HG03571 (cell line): ENCODE data around the gene PLPPR1.

ENCODE experiments used
- ATAC-seq: cut with Tn5 transposase; IDR thresholded peaks from one replicate; pipeline ENCODE4 v1.9.1; 2021; ENCODE audit not compliant: unreplicated experiment

PLPPR1 gene

DNA sequence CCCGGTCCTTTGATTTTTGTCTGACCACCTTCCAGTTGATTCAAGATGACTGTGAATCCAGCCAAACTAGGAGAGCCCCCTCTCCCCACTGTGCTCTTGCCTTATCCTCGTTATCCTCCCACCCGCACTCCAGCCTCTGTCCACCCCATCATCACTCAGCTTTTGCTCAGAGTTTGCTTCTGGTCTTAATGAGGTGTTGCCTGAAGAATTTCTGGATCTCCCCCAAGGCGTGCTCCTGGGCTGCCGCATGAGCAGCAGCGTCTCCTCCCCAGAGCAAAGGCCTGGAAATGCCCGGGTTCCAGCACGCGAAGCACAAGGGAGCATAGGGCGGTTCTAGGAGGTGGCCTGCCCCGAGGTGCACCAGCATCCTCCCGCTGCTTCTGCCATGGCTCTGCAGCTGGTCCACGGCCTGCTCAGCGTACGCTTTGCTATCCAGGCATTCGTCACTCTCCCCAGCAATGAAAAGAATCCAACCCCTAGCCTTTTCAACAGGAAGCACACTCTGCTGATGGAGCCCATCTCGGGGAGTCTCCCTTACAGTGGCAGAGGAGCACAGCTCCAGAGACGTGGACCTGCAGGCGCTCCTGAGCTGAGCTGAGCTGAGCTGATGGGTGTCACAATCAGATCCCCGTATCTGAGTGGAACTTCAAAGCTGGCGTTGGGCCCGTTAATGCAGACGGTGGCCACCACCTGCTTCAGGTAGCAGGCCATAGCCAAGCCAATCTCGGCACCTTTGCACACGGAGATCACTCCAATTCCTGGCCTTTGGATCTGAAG, 305.6 kb downstream of the PLPPR1 start:
- ATAC-seq, result no peak

DNA sequence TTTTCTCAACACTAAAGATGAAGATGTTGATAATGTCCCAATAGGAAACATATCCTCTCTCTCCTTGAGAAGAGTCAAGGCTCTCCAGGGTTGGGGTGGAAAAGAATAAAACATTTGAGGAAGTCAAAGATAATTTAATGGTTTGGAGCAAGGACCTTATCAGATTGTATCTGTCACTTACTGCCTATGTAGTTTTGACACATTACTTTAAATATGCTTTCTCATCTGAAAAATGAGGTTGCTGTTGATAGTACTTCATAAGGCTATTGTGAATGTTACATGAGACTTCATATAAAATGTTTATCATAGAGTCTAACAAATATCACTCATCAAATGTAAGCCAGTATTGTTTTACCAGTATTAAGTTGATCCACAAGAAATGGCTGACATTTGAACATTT, 307.6 kb downstream of the PLPPR1 start:
- no peak for ATAC-seq

GRCh38 chr9:101337237-101337636, 308.7 kb downstream of the PLPPR1 start:
- no peak for ATAC-seq

DNA sequence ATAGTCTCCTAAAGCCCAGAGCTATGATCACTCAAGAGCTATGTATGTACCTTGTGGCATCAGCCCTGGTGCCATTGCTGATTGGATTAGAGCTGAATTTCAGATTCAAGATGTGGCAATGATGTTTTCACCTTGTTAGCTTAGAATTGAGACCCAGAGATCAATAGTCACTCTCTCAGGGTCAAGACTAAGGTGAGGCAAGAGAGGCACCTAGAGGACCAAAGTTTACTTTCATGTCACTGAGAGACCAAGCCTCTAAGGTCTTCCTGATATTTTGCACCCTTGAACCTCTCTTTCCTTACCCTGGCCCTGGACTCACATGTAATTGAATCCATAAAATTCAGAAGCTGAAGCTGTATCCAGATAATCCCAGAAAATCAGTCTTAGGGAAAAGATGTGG, 313.4 kb downstream of the PLPPR1 start:
- ATAC-seq, result no peak

DNA sequence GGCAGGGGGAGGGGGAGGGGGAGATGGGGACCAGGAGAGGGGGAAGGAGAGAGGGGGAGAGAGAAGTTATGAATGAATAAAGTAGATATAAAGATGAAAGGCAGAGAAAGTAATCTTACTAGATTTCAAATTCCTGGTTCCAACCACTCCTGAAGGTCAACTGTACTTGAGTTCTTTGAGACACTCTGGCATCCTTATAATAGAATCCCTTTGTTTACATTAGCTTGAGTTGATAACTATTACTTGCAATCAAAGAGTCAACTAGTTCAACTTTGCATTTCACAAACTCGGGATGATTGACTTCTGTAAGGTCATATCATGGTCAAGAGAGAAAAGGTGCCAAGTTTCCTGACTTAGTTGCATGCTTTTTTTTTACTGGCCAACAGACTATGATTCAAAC, 314.1 kb downstream of the PLPPR1 start:
- ATAC-seq, result no peak

DNA sequence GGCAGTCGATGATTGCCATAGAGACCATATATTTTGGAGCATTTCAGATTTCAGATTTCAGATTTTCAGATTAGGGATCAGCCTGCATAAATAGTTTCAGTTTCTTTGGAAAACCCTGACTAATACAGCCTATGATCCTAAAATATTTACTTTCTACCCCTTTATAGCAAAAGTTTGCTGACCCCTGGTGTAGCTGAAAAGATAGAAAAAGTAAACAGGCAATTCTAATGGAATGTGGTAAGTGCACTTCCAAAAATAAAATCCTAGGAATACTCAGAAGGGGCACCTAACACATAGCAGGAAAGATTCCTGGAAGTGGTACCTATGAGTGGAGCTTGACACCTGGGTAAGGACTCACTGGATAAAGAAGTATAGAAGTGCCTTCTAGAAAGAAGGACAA, 321.8 kb downstream of the PLPPR1 start:
- ATAC-seq, result no peak

- no peak for ATAC-seq
Measured at GRCh38 chr9:101352892-101353463, 324.5 kb downstream of the PLPPR1 start.

GRCh38 chr9:101353683-101354082, 325.2 kb downstream of the PLPPR1 start:
- ATAC-seq, result no peak

GRCh38 chr9:101354143-101354764, 325.7 kb downstream of the PLPPR1 start:
- no peak for ATAC-seq

GRCh38 chr9:101354765-101355708, 326.5 kb downstream of the PLPPR1 start:
- ATAC-seq, result no peak

- ATAC-seq, result no peak
Measured at GRCh38 chr9:101356619-101357018, 328.1 kb downstream of the PLPPR1 start.

GRCh38 chr9:101359679-101360078, 331.2 kb downstream of the PLPPR1 start:
- no peak for ATAC-seq

- ATAC-seq, result no peak
Measured at GRCh38 chr9:101360647-101361046, 332.1 kb downstream of the PLPPR1 start.

DNA sequence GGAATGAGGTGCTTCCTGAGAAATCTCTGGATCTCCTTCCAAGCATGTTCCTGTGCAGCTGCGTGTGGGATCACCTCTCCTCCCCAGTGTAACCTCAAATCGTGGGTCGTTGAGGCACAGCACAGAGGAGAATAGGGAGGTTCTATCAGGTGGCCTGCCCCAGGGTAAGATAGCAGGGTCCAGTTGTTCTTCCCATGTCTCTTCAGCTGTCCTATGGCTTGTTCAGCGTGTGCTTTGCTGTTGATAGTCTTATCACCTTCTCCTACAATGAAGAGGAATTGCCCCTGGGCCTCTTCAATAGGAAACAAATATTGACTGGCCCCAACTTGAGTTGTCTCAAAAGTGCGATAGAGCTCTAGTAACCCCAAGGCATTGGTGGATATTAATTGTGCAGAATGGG, 333.9 kb downstream of the PLPPR1 start:
- ATAC-seq, result no peak

- no peak for ATAC-seq
Measured at GRCh38 chr9:101365181-101365580, 336.7 kb downstream of the PLPPR1 start.

- ATAC-seq, result no peak
Measured at GRCh38 chr9:101366038-101366756, 337.7 kb downstream of the PLPPR1 start.

- ATAC-seq, result no peak
Measured at GRCh38 chr9:101367323-101367722, 338.8 kb downstream of the PLPPR1 start.

DNA sequence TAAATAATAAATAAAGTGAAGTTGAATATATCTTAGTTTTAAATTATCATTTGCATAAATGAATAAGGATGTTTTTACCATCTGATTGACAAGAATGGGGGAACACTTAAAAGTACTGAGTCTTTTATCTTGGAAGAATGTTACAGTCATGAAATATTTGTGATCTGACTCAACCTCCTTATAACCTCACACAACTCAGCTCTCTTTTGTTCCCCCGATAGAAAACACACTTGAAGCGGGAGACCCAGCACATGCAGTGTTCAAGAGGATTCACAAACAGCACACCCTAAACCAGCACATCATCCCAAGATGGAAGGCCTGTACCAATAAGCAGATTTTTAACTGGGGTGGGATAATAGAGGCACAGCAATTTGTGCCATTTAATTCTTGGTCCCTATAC, 340.8 kb downstream of the PLPPR1 start:
- ATAC-seq, result no peak

- no peak for ATAC-seq
Measured at GRCh38 chr9:101369884-101370531, 341.5 kb downstream of the PLPPR1 start.

DNA sequence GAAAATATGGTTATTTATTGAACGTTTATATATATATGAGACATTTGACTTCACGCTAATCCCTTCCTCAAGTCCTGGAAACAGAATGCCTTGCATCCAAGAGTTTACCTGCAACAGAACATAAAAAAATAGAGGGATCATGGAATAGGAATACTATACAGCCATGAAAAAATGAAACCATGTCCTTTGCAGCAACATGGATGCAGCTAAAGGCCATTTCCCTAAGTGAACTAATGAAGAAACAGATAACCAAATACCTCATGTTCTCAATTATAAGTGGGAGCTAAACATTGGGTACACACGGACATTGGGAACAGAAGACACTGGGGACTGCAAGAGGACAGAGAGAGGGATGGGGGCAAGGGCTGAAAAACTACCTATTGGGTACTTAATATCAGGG, 343.3 kb downstream of the PLPPR1 start:
- no peak for ATAC-seq
